ENCODE results near the gene NAALADL2. TPM values are rescaled to one million over a fixed set of nuclear protein-coding genes. Genes with fewer than 3 reads are reported as not detected.
A peak's percentile ranks its signal among the peaks of the same experiment; 100 is the strongest.
"Not testable (repeated sequence)": the region's sequence is repeated elsewhere in the genome, so short reads cannot be mapped to it uniquely, and the experiment has no call there.

Gene NAALADL2
- polyA plus RNA-seq, 4 donors: 17.4 to 25.9 (median 20.2) TPM

- DNase-seq (ENCODE audit: low read depth in 4 of 4, low spot score in 3 of 4): no peak
Measured at GRCh38 chr3:175398676-175399075, 539.5 kb downstream of the NAALADL2 start.

DNA sequence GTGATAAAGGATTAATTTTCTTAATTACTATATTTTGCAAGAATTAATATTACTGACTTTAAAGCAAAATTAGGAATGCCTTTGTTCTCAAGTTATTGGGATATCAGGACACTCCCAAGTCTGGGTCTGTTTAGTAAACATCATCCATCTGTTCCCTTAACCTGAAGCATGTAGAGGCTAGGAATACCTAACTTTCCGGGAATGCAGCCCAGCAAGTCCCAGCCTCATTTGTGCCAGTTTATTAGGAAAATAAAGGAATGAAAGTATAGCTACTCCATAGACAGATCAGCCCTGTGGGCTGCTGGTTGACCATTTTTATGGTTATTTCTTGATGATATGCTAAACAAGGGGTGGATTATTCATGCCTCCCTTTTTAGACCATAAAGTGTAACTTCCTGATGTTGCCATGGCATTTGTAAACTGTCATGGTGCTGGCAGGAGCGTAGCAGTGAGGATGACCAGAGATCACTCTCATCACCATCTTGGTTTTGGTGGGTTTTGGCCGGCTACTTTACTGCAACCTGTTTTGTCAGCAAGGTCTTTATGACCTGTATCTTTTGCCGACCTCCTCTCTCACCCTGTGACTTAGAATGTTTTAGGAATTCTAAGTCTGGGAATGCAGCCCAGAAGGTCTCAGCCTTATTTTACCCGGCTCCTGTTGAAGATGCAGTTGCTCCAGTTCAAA lies 540.2 kb downstream of the NAALADL2 start:
- DNase-seq (ENCODE audit: low read depth in 4 of 4, low spot score in 3 of 4): peak in 1 of 4 donors; percentile 6

GRCh38 chr3:175404027-175404426 lies 544.9 kb downstream of the NAALADL2 start:
- DNase-seq (ENCODE audit: low read depth in 4 of 4, low spot score in 3 of 4): no peak

DNA sequence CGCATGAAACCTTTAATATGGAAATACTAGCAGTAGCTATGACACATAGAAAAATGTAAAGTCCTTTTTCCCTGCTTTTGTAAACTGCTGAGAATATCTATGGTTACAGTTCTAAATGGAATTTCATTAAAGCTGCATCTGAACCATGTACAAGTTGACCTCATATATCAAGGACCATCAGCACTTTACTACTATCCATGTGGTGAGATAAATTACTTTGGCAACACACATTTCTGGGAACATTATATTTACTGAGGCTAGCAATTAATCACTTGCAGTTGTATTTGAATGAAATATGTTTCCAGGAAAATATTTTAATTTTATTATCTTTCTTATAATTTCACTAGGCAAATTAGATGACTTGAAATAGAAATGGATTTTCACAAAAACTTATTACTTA lies 545.5 kb downstream of the NAALADL2 start:
- no peak for DNase-seq (ENCODE audit: low read depth in 4 of 4, low spot score in 3 of 4)

DNA sequence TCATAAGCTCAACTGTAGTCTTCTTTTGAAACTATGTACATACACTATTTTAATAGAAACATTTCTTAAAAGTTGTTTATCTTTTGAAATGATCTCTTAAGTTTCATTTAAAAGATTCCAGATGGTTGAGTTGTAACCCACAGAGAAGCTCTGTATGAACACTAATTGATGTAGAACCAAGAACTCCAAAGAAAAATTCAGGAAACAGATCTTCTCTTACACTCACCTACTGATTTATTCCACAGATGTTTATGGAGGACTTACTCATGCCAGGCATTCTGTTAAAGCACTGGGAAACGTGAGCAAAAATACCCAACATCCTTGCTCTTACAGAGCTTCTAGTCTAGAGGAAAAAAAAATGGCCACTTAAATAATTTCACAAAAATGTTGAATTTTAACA lies 551.1 kb downstream of the NAALADL2 start:
- DNase-seq (ENCODE audit: low read depth in 4 of 4, low spot score in 3 of 4): no peak

DNA sequence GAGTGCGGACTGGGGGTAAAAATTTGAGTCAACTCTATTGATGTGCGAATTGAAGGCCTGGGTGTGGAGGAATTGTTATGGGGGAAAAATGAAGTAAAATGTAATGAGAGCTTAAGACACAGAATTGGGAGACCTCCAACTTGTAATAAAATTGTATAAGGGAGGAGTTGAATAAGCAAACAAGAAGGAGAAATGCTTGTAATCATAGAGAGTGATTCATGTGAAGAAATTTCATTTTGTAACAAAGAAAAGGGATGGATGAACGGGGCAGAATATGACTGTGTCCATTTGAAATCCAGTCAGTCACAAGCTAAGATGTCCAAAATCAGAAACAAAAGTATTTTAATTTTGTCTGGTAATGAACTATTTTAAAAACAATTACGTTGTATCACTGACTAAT lies 552.3 kb downstream of the NAALADL2 start:
- no peak for DNase-seq (ENCODE audit: low read depth in 4 of 4, low spot score in 3 of 4)

DNA sequence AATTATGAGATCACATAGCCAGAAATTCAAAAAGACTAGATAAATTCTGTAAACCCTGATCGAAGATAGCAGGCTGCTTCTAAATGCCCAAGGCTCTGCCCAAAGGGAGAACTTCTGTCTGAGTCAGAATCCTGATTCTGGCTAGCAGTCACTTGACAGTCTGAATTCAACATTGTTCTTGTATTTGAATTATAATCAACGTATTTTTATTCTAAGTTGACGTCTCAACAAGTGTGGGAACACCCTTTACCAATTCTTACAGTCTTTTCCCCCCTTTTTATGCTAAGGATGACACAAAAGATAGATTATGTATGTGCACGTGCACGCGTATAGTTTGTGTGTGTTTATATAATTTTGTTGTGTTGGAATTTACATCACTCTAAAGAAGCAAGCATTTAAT lies 552.8 kb downstream of the NAALADL2 start:
- DNase-seq (ENCODE audit: low read depth in 4 of 4, low spot score in 3 of 4): no peak

DNA sequence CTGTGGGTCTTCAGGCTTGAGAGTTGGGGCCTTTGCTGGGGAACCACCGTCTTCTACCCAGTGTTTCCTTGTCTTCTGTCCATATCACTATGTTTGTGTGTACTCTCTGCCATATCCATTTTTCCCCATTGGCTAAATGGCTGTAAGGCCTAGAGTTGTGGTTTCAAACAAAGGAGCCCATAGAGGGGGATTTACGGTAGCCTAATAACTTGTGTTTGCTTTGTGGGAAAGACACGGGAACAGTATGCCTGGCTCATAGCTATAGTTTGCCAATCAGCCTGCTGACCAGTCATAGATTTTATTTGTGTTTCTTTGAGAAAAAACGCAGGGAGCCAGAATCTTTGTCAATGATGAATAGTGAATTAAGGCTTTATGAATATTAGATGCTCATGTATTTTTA lies 554.8 kb downstream of the NAALADL2 start:
- no peak for DNase-seq (ENCODE audit: low read depth in 4 of 4, low spot score in 3 of 4)

DNA sequence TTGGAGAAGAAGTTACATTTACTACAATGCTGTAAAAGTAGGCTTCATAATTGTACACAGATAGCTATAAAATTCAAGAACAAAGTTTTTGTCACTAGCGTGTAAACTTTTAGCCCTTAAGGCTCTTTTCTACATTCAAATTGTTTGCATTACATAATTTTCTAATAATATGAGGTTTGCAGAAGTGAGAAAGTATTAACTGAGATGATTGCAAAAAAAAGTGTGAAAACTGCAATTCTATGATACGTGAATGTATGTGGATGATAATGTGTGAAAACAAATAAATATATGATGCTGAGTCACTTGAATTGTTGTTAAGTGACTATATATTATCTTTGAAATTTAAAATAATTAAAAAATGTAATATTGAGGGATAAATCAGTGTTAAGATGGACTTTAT lies 557.5 kb downstream of the NAALADL2 start:
- no peak for DNase-seq (ENCODE audit: low read depth in 4 of 4, low spot score in 3 of 4)

GRCh38 chr3:175417426-175417825 lies 558.3 kb downstream of the NAALADL2 start:
- no peak for DNase-seq (ENCODE audit: low read depth in 4 of 4, low spot score in 3 of 4)

DNA sequence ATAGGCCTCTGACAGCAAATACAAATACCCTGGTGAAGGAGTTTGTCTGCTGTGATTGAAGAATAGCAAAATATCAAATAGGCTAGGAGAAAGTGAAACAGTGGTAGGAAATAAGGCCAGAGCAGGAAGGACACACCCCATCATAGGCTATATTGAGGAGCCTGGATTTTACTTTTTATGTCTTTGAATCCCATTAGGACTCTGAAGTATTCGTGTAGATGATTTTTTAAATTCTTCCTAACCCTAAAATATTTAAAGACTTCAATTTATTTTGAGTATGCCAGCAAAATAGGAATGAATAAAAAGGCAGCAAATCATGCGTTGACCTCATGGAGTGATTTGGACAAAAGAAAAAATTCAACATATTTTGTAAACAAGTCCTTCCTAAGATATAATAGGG lies 562.8 kb downstream of the NAALADL2 start:
- no peak for DNase-seq (ENCODE audit: low read depth in 4 of 4, low spot score in 3 of 4)

GRCh38 chr3:175422744-175423143 lies 563.6 kb downstream of the NAALADL2 start:
- DNase-seq (ENCODE audit: low read depth in 4 of 4, low spot score in 3 of 4): no peak

DNA sequence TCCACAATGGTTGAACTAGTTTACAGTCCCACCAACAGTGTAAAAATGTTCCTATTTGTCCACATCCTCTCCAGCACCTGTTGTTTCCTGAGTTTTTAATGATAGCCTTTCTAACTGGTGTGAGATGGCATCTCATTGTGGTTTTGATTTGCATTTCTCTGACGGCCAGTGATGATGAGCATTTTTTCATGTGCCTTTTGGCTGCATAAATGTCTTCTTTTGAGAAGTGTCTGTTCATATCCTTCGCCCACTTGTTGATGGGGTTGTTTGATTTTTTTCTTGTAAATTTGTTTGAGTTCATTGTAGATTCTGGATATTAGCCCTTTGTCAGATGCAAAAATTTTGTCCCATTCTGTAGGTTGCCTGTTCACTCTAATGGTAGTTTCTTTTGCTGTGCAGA lies 564.7 kb downstream of the NAALADL2 start:
- DNase-seq (ENCODE audit: low read depth in 4 of 4, low spot score in 3 of 4): not testable (repeated sequence)

DNA sequence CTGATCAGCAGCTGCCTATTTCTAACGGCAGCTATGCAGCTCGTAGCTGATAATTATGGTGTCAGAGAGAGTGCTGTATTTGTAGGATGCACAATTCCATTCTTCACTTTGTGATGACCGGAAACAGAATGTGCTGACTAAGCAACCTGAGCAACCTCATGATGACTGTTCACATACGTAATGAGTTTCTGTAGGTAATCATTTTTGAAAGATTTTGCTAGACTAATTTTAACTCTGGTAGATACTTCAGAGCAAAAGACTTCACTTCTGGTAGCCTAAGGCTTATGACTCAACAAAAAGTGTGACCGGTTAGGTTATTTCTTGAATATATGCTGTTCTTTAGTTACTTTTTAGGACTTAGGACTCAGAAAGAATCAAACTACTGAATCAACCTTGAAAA lies 567.7 kb downstream of the NAALADL2 start:
- no peak for DNase-seq (ENCODE audit: low read depth in 4 of 4, low spot score in 3 of 4)

- no peak for DNase-seq (ENCODE audit: low read depth in 4 of 4, low spot score in 3 of 4)
Measured at GRCh38 chr3:175428466-175428865, 569.3 kb downstream of the NAALADL2 start.

- DNase-seq (ENCODE audit: low read depth in 4 of 4, low spot score in 3 of 4): no peak
Measured at GRCh38 chr3:175430983-175431773, 572.0 kb downstream of the NAALADL2 start.

DNA sequence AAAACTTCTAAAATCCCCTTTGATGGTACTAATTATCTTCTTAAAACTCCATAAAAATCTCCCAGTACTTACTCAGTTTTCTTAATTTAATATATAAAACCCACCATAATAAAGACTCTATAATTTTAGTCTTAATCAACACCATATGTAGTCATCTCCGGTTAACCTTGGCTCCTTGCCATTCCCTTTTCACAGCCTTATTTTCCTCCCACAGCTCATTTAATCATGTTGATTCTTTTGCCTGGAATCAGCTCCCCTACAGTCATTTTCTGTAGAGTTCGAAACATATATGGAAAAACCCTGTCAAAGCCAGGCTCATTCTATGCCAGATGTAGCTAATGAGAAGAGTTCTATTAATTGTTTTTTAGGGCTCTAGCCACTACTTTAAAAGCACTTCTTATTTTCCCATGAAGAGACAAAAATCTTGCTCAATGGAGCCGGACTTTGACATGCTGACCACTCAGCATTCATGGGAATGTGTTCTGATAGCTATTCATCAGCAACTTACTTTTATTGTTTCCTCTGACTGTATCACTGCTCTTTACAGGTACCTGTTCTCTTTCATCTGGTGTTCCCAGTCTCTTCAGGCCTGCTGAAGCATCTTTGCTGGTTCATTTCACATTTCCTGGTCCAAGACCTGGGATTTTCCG lies 573.4 kb downstream of the NAALADL2 start:
- DNase-seq (ENCODE audit: low read depth in 4 of 4, low spot score in 3 of 4): no peak

GRCh38 chr3:175433026-175433674 lies 574.0 kb downstream of the NAALADL2 start:
- DNase-seq (ENCODE audit: low read depth in 4 of 4, low spot score in 3 of 4): no peak

DNA sequence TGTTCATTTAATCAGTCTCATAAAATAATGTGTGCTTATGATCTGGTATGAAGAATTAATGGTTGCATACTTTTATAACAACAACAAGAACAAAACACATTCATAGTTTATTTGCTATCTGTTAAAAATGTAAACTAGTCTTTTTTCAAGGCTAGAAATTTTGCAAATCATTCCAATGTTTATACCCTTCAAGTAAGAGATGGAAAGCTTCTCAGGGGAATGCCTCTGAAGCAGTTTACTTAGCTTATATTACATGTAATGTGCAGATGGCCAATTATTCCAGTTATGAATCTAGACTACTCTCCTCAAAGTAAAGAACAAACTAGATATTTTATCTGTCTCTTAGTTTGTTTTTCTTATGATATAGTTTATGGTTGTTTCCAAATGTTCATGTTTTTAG lies 575.4 kb downstream of the NAALADL2 start:
- peak in 1 of 4 donors; percentile 15 for DNase-seq (ENCODE audit: low read depth in 4 of 4, low spot score in 3 of 4)

GRCh38 chr3:175443682-175444081 lies 584.5 kb downstream of the NAALADL2 start:
- DNase-seq (ENCODE audit: low read depth in 4 of 4, low spot score in 3 of 4): no peak

DNA sequence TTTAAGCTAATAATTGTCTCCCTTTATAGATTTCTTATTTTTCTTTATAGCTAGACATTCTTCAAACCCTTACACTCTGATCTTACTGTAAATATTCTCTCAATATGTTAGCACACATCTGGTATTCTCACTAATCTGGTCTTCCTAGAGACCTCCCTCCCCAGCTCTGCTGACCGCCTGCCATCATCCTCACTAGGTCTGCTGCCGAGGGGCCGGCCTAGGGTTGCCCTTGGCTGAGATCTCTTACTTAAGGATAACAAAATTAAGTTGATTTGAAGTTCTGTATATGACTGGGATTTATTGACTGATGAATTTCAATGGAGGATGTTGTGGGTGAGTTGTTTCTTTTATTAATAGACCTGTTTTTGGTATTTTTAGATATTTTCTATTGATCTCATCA lies 586.6 kb downstream of the NAALADL2 start:
- no peak for DNase-seq (ENCODE audit: low read depth in 4 of 4, low spot score in 3 of 4)

All from right renal pelvis (tissue), 4 donors.